Type B pancreatic cell (in vitro differentiated cells): ENCODE results near the gene CACNG1. TPM values are rescaled to one million over a fixed set of nuclear protein-coding genes. Genes with fewer than 3 reads are reported as not detected.

Source experiments
- DNase-seq: peaks from one replicate; pipeline ENCODE4 v3.0.0; 2021; ENCODE audit warnings: mixed read lengths; ENCODE audit not compliant: unreplicated experiment; ENCODE audit errors: extremely low spot score
- H3K27ac Mint-ChIP-seq: 2 replicates; pipeline ENCODE4 v1.8.0; 2021; ENCODE audit warnings: mild to moderate bottlenecking, mixed read lengths
- H3K27me3 Mint-ChIP-seq: 2 replicates; pipeline ENCODE4 v1.8.0; 2021; ENCODE audit warnings: mixed read lengths
- H3K36me3 Mint-ChIP-seq: 2 replicates; pipeline ENCODE4 v1.8.0; 2021; ENCODE audit warnings: mixed read lengths
- H3K4me1 Mint-ChIP-seq: one replicate; pipeline ENCODE4 v1.8.0; 2021; ENCODE audit warnings: mixed read lengths; ENCODE audit not compliant: unreplicated experiment
- H3K4me3 Mint-ChIP-seq: 2 replicates; pipeline ENCODE4 v1.8.0; 2021; ENCODE audit warnings: mild to moderate bottlenecking, mixed read lengths
- H3K9me3 Mint-ChIP-seq: 2 replicates; pipeline ENCODE4 v1.8.0; 2021; ENCODE audit warnings: mixed read lengths
- CTCF ChIP-seq: fragments of 200-600 bp; sonication (generic); conservative IDR thresholded peaks from 2 replicates; pipeline ENCODE4 v1.5.0; 2021; ENCODE audit warnings: antibody characterized with exemption, mild to moderate bottlenecking
- total RNA-seq: library from RNA; stranded (reverse); gene quantifications from 2 replicates; pipeline ENCODE4 v1.2.1, GENCODE V29; 2021; ENCODE audit warnings: low replicate concordance

Gene CACNG1
- total RNA-seq, 1 donor from 2014 or later, result 0.24 TPM

- H3K9me3 Mint-ChIP-seq, result no peaks in the 10 kb centered on the region
- peaks cover 19% of the 10 kb centered on the region for H3K4me1 Mint-ChIP-seq
- no peaks in the 10 kb centered on the region for H3K36me3 Mint-ChIP-seq
- DNase-seq, result no peak
- no peaks in the 10 kb centered on the region for H3K27me3 Mint-ChIP-seq
- H3K4me3 Mint-ChIP-seq, result no peak overlapping the region
- no peak for TF ChIP-seq CTCF
- no peak overlapping the region for H3K27ac Mint-ChIP-seq
These were observed 28.5 kb downstream of the CACNG1 start for GRCh38 chr17:67072885-67073284.

- Mint-ChIP-seq H3K4me3 (no peak overlapping the region), H3K4me1 (peaks cover 19% of the 10 kb centered on the region), H3K27me3 (no peaks in the 10 kb centered on the region), H3K36me3 (peaks cover 7% of the 10 kb centered on the region), H3K9me3 (no peaks in the 10 kb centered on the region), H3K27ac (no peak overlapping the region)
- no peak for DNase-seq
- TF ChIP-seq CTCF, result no peak
These were observed 30.4 kb downstream of the CACNG1 start for GRCh38 chr17:67074781-67075180.

- H3K9me3 Mint-ChIP-seq, result no peaks in the 10 kb centered on the region
- peaks cover 12% of the 10 kb centered on the region for H3K36me3 Mint-ChIP-seq
- peaks cover 17% of the 10 kb centered on the region for H3K4me1 Mint-ChIP-seq
- no peak for DNase-seq
- TF ChIP-seq CTCF, result no peak
- H3K27ac Mint-ChIP-seq, result peak overlapping the region; percentile 52
- H3K4me3 Mint-ChIP-seq, result peak overlapping the region; percentile 58
- H3K27me3 Mint-ChIP-seq, result no peaks in the 10 kb centered on the region
These were observed 31.9 kb downstream of the CACNG1 start for GRCh38 chr17:67076290-67076689.

- H3K27ac Mint-ChIP-seq, result no peak overlapping the region
- no peaks in the 10 kb centered on the region for H3K27me3 Mint-ChIP-seq
- peaks cover 13% of the 10 kb centered on the region for H3K4me1 Mint-ChIP-seq
- DNase-seq, result no peak
- TF ChIP-seq CTCF, result no peak
- no peak overlapping the region for H3K4me3 Mint-ChIP-seq
- H3K9me3 Mint-ChIP-seq, result no peaks in the 10 kb centered on the region
- peaks cover 12% of the 10 kb centered on the region for H3K36me3 Mint-ChIP-seq
These were observed 33.9 kb downstream of the CACNG1 start for GRCh38 chr17:67078292-67078691.

GRCh38 chr17:67079491-67079890 lies 35.1 kb downstream of the CACNG1 start:
- Mint-ChIP-seq H3K4me1 (peaks cover 13% of the 10 kb centered on the region), H3K27me3 (no peaks in the 10 kb centered on the region), H3K4me3 (no peak overlapping the region), H3K9me3 (no peaks in the 10 kb centered on the region), H3K36me3 (peaks cover 17% of the 10 kb centered on the region), H3K27ac (no peak overlapping the region)
- no peak for DNase-seq
- no peak for TF ChIP-seq CTCF

- Mint-ChIP-seq H3K27me3 (no peaks in the 10 kb centered on the region), H3K4me3 (no peak overlapping the region), H3K36me3 (peaks cover 20% of the 10 kb centered on the region), H3K4me1 (peaks cover 6% of the 10 kb centered on the region), H3K27ac (no peak overlapping the region), H3K9me3 (no peaks in the 10 kb centered on the region)
- TF ChIP-seq CTCF, result no peak
- DNase-seq, result no peak
These were observed 36.5 kb downstream of the CACNG1 start for GRCh38 chr17:67080804-67081203.
